Neural cell (in vitro differentiated cells): ENCODE results near the gene RNF20. TPM values are rescaled to one million over a fixed set of nuclear protein-coding genes. Genes with fewer than 3 reads are reported as not detected.

Source experiments
- H2AFZ ChIP-seq: fragments of 200-600, 300-800 bp; sonication (generic), shearing (Covaris generic); 2 replicates; pipeline ENCODE4 v1.6.0; 2014; ENCODE audit warnings: low read depth, mild to moderate bottlenecking, antibody characterized with exemption, low read length, moderate library complexity
- H3F3A ChIP-seq: fragments of 200-600 bp; shearing (Covaris generic); 2 replicates; pipeline ENCODE4 v1.6.1; 2016; ENCODE audit warnings: mild to moderate bottlenecking, moderate library complexity, mixed read lengths, antibody characterized with exemption, low read length; ENCODE audit not compliant: insufficient read depth, poor library complexity, severe bottlenecking
- H3K27ac ChIP-seq: fragments of 200-600, 300-800 bp; sonication (generic), shearing (Covaris generic); 2 replicates; pipeline ENCODE4 v1.5.1; 2014; ENCODE audit warnings: mild to moderate bottlenecking, low read length, moderate library complexity
- H3K27me3 ChIP-seq: fragments of 300-800, 200-600 bp; sonication (generic), shearing (Covaris generic); 2 replicates; pipeline ENCODE4 v1.6.0; 2014; ENCODE audit warnings: mild to moderate bottlenecking, low read depth, low read length, moderate library complexity; ENCODE audit not compliant: insufficient read depth
- H3K36me3 ChIP-seq: fragments of 300-800, 200-600 bp; sonication (generic), shearing (Covaris generic); 2 replicates; pipeline ENCODE4 v1.5.1; 2014; ENCODE audit warnings: mild to moderate bottlenecking, antibody characterized with exemption, low read length, moderate library complexity; ENCODE audit not compliant: insufficient read depth
- H3K4me2 ChIP-seq: fragments of 300-800, 200-600 bp; sonication (generic), shearing (Covaris generic); 2 replicates; pipeline ENCODE4 v1.6.0; 2014; ENCODE audit warnings: mild to moderate bottlenecking, low read length
- H3K4me3 ChIP-seq: fragments of 300-800, 200-600 bp; sonication (generic), shearing (Covaris generic); 2 replicates; pipeline ENCODE4 v1.5.1; 2014; ENCODE audit warnings: mild to moderate bottlenecking, low read length, moderate library complexity
- H3K79me2 ChIP-seq: fragments of 200-600 bp; shearing (Covaris generic); replicated peaks from 2 replicates; pipeline ENCODE4 v1.6.0; 2014; ENCODE audit warnings: mild to moderate bottlenecking, low read length, moderate library complexity; ENCODE audit not compliant: insufficient read depth
- H3K9ac ChIP-seq: fragments of 300-800, 200-600 bp; sonication (generic), shearing (Covaris generic); 2 replicates; pipeline ENCODE4 v1.6.1; 2016; ENCODE audit warnings: mild to moderate bottlenecking, low read length, mixed read lengths
- H3K9me2 ChIP-seq: fragments of 200-600 bp; shearing (Covaris generic); 2 replicates; pipeline ENCODE4 v1.6.1; 2016; ENCODE audit warnings: mild to moderate bottlenecking, low read length, mixed read lengths; ENCODE audit not compliant: insufficient read depth
- H3K9me3 ChIP-seq: fragments of 200-600, 300-800 bp; sonication (generic), shearing (Covaris generic); 2 replicates; pipeline ENCODE4 v1.6.1; 2016; ENCODE audit warnings: mild to moderate bottlenecking, mixed run types, low read length, moderate library complexity, mixed read lengths
- H4K20me1 ChIP-seq: fragments of 200-600 bp; shearing (Covaris generic); 2 replicates; pipeline ENCODE4 v1.6.1; 2016; ENCODE audit warnings: mild to moderate bottlenecking, mixed run types; ENCODE audit not compliant: insufficient read depth
- CTCF ChIP-seq: fragments of 450-650 bp; IDR thresholded peaks from 2 replicates; pipeline ENCODE4 v1.5.1; 2014; ENCODE audit warnings: antibody characterized with exemption, mild to moderate bottlenecking, moderate library complexity; ENCODE audit not compliant: poor library complexity, severe bottlenecking
- EP300 ChIP-seq: fragments of 450-650 bp; conservative IDR thresholded peaks from 2 replicates; pipeline ENCODE4 v1.6.1; 2014; ENCODE audit warnings: antibody characterized with exemption, mild to moderate bottlenecking, moderate library complexity; ENCODE audit not compliant: poor library complexity, severe bottlenecking
- EZH2 ChIP-seq: fragments of 200-600, 300-800 bp; shearing (Covaris generic), sonication (generic); IDR thresholded peaks from 2 replicates; pipeline ENCODE4 v1.6.1; 2014; ENCODE audit warnings: antibody characterized with exemption, low read length, borderline replicate concordance, mild to moderate bottlenecking; ENCODE audit not compliant: insufficient read depth, poor library complexity, severe bottlenecking
- MXI1 ChIP-seq: fragments of 450-650 bp; conservative IDR thresholded peaks from 2 replicates; pipeline ENCODE4 v1.6.1; 2014; ENCODE audit warnings: antibody characterized with exemption, mild to moderate bottlenecking; ENCODE audit not compliant: poor library complexity, severe bottlenecking
- POLR2AphosphoS5 ChIP-seq: IDR thresholded peaks from 2 replicates; pipeline ENCODE4 v1.6.1; 2012
- RAD21 ChIP-seq: fragments of 450-650 bp; conservative IDR thresholded peaks from 2 replicates; pipeline ENCODE4 v1.6.1; 2014; ENCODE audit warnings: antibody characterized with exemption, mild to moderate bottlenecking, moderate library complexity
- REST ChIP-seq: IDR thresholded peaks from 2 replicates; pipeline ENCODE4 v1.6.1; 2012; ENCODE audit warnings: borderline replicate concordance
- SMC3 ChIP-seq: fragments of 450-650 bp; conservative IDR thresholded peaks from 2 replicates; pipeline ENCODE4 v1.6.1; 2014; ENCODE audit warnings: antibody characterized with exemption, mild to moderate bottlenecking, moderate library complexity; ENCODE audit not compliant: poor library complexity
- TAF1 ChIP-seq: IDR thresholded peaks from 2 replicates; pipeline ENCODE4 v1.6.1; 2012; ENCODE audit warnings: low read depth
- polyA plus RNA-seq: library from polyadenylated mRNA; depleted of rRNA; stranded (reverse); fragments of >200 nt; gene quantifications from 2 replicates; pipeline ENCODE4 v1.2.3, GENCODE V29; 2014

The RNF20 gene
- polyA plus RNA-seq, 1 donor from 2014 or later, result 32.1 TPM

GRCh38 chr9:101498323-101498722 lies 35.3 kb upstream of the RNF20 start:
- Histone ChIP-seq H3K27ac (no peak overlapping the region), H3K9me3 (no peaks in the 10 kb centered on the region), H3K9me2 (no peaks in the 10 kb centered on the region), H3K4me2 (no peak overlapping the region), H3K79me2 (no peaks in the 10 kb centered on the region), H3K27me3 (no peaks in the 10 kb centered on the region), H2AFZ (no peak overlapping the region), H3K4me3 (no peak overlapping the region), H4K20me1 (no peaks in the 10 kb centered on the region), H3F3A (no peaks in the 10 kb centered on the region), H3K36me3 (no peaks in the 10 kb centered on the region), H3K9ac (no peak overlapping the region)
- TF ChIP-seq REST, result no peak

- no peaks in the 10 kb centered on the region for H3F3A ChIP-seq
- no peak overlapping the region for H3K4me3 ChIP-seq
- H3K27ac ChIP-seq, result no peak overlapping the region
- no peaks in the 10 kb centered on the region for H3K27me3 ChIP-seq
- H3K36me3 ChIP-seq, result no peaks in the 10 kb centered on the region
- no peaks in the 10 kb centered on the region for H4K20me1 ChIP-seq
- H3K4me2 ChIP-seq, result no peak overlapping the region
- H3K79me2 ChIP-seq, result no peaks in the 10 kb centered on the region
- TF ChIP-seq POLR2AphosphoS5 (no peak), EP300 (no peak), TAF1 (no peak), SMC3 (no peak), REST (no peak), EZH2 (no peak), CTCF (no peak), MXI1 (no peak), RAD21 (no peak)
- no peak overlapping the region for H3K9ac ChIP-seq
- H3K9me3 ChIP-seq, result no peaks in the 10 kb centered on the region
- no peak overlapping the region for H2AFZ ChIP-seq
- H3K9me2 ChIP-seq, result no peaks in the 10 kb centered on the region
Observed at GRCh38 chr9:101504188-101504587, 29.5 kb upstream of the RNF20 start.
